Activated CD8-positive, alpha-beta T cell treated with anti-CD3 and anti-CD28 coated beads for 36 hours (primary cell): ENCODE data around the gene HK3. TPM values are rescaled to one million over a fixed set of nuclear protein-coding genes. Genes with fewer than 3 reads are reported as not detected.

Source experiments
- ATAC-seq: fragments of 200-7000 bp; cut with Tn5 transposase; one replicate; pipeline ENCODE4 v1.10.0; 2021; ENCODE audit warnings: mild to moderate bottlenecking, moderate library complexity
- CTCF ChIA-PET: fragments of 350-600 bp; sonication (Branson Sonifier 250); formaldehyde crosslinking; loops from one replicate; lab custom pipeline; 2021; ENCODE audit warnings: antibody characterized with exemption; lab: Charles Lee
- POLR2A ChIA-PET: fragments of 350-600 bp; sonication (Branson Sonifier 250); formaldehyde crosslinking; loops from one replicate; lab custom pipeline; 2021; ENCODE audit warnings: antibody characterized with exemption; lab: Charles Lee
- DNase-seq: peaks from one replicate; pipeline ENCODE4 v3.0.0-alpha.2; 2020
- H3K27ac Mint-ChIP-seq: one replicate; pipeline ENCODE4 v1.8.0; 2021; ENCODE audit warnings: mild to moderate bottlenecking, mixed read lengths
- H3K27me3 Mint-ChIP-seq: one replicate; pipeline ENCODE4 v1.8.0; 2021; ENCODE audit warnings: mixed read lengths
- H3K36me3 Mint-ChIP-seq: one replicate; pipeline ENCODE4 v1.8.0; 2021; ENCODE audit warnings: low read depth, mixed read lengths
- H3K4me1 Mint-ChIP-seq: one replicate; pipeline ENCODE4 v1.8.0; 2021; ENCODE audit warnings: low read depth, mixed read lengths
- H3K4me3 Mint-ChIP-seq: one replicate; pipeline ENCODE4 v1.8.0; 2021; ENCODE audit warnings: mild to moderate bottlenecking, moderate library complexity, mixed read lengths
- H3K9me3 Mint-ChIP-seq: one replicate; pipeline ENCODE4 v1.8.0; 2021; ENCODE audit warnings: mixed read lengths
- intact Hi-C: fragments of 100-400 bp; cut with micrococcal nuclease; formaldehyde crosslinking; loops from one replicate; pipeline ENCODE4 v1.10.0; 2022
- total RNA-seq, 2 experiments: library from RNA; stranded (reverse); gene quantifications; one replicate each; pipeline ENCODE4 v1.2.3, GENCODE V29; 2021
- TF ChIP-seq, protein P1 (sequence below): fragments of 200-600 bp; IDR thresholded peaks from one replicate; pipeline ENCODE4 v1.8.0; 2022; ENCODE audit warnings: antibody characterized with exemption, mild to moderate bottlenecking

Gene HK3
- total RNA-seq, 2 experiments from 2014 or later: not detected

DNA sequence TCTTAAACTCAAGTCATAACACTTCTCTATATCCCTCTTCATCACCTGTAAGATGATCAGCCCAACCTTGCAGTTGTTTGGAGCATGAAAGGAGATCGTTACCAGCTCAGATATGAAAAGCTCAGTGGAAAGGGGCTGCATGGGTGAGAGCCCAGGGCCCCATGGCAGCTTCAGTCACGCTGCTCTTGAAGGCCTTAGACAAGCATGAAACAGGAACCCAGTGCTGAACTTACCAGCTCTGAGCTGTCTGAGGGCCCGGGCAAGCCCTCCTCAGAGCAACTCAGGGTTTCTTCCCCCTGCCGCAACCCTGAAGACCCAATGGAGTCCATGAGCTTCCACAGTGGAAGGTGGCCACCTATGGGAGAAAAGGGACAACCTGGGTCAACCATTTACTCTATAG, 3.3 kb downstream of the HK3 start:
- ChIA-PET POLR2A (no interaction called here), CTCF (interaction anchor here (1.6 kb wide), 1 partner anchor 235 kb away, joined by 5 read pairs; no protein-coding TSS in a partner anchor)
- Mint-ChIP-seq H3K4me1 (peaks cover 8% of the 10 kb centered on the region), H3K9me3 (no peaks in the 10 kb centered on the region), H3K36me3 (peaks cover 3% of the 10 kb centered on the region), H3K4me3 (no peak overlapping the region), H3K27me3 (peaks cover 2% of the 10 kb centered on the region), H3K27ac (no peak overlapping the region)
- ATAC-seq (no peak), DNase-seq (no peak)
- intact Hi-C loops: no loop called here
- TF ChIP-seq, protein P1, sequence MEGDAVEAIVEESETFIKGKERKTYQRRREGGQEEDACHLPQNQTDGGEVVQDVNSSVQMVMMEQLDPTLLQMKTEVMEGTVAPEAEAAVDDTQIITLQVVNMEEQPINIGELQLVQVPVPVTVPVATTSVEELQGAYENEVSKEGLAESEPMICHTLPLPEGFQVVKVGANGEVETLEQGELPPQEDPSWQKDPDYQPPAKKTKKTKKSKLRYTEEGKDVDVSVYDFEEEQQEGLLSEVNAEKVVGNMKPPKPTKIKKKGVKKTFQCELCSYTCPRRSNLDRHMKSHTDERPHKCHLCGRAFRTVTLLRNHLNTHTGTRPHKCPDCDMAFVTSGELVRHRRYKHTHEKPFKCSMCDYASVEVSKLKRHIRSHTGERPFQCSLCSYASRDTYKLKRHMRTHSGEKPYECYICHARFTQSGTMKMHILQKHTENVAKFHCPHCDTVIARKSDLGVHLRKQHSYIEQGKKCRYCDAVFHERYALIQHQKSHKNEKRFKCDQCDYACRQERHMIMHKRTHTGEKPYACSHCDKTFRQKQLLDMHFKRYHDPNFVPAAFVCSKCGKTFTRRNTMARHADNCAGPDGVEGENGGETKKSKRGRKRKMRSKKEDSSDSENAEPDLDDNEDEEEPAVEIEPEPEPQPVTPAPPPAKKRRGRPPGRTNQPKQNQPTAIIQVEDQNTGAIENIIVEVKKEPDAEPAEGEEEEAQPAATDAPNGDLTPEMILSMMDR: no peak

DNA sequence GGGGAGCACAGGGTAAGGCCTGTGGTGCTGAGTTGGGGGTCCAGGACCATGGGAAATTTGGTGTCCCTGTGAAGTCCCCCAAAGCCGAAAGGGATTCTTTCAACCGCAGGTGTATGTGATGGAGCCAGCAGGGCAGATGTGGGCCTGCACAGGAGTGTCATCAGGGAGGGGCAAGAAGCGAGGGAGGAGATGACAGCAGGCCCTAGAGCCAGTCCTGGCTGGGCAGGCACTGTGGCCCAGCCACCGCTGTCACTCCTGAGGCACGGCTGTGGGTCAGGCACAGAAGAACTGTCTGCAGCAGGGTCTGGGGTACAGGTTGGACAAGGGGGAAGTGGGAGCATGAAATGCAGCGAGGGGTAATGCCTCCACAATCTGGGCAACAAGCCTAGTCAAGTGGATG, 4.8 kb downstream of the HK3 start:
- H3K4me3 Mint-ChIP-seq: no peak overlapping the region
- H3K4me1 Mint-ChIP-seq: peaks cover 2% of the 10 kb centered on the region
- H3K36me3 Mint-ChIP-seq: no peaks in the 10 kb centered on the region
- no peak for ATAC-seq
- H3K27ac Mint-ChIP-seq: no peak overlapping the region
- H3K9me3 Mint-ChIP-seq: no peaks in the 10 kb centered on the region
- ChIA-PET CTCF (no interaction called here), POLR2A (no interaction called here)
- peaks cover 4% of the 10 kb centered on the region for H3K27me3 Mint-ChIP-seq
- intact Hi-C loops: no loop called here
- DNase-seq: no peak
- TF ChIP-seq, protein P1: no peak

DNA sequence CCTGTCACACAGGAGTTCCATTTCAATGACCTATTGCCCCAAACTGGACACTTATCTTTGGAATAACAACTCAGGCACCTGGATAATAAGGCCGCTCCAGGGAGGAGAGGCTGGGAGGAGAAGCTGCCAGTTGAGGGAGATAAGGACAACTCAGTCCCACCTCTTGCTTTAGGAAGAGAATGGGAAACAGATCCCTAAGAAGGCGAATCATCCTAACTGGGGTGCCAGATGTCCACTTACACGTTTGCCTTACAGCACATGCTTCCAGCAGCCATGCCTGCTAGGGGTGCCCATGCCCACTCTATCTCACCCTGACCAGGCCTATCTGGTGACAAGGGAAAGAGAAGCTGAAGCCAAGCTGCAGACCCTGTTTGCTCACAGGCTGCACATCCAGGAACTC, 6.5 kb downstream of the HK3 start:
- Mint-ChIP-seq H3K9me3 (no peaks in the 10 kb centered on the region), H3K4me3 (no peak overlapping the region), H3K27ac (no peak overlapping the region), H3K36me3 (no peaks in the 10 kb centered on the region), H3K27me3 (peaks cover 4% of the 10 kb centered on the region), H3K4me1 (no peaks in the 10 kb centered on the region)
- ATAC-seq (no peak), DNase-seq (no peak)
- intact Hi-C loops: no loop called here
- CTCF ChIA-PET: interaction anchor here (0.8 kb wide), 1 partner anchor 9 kb away, joined by 3 read pairs; no protein-coding TSS in a partner anchor
- TF ChIP-seq, protein P1: no peak
- POLR2A ChIA-PET: interaction anchor here (0.8 kb wide), 1 partner anchor 46 kb away, joined by 3 read pairs; no protein-coding TSS in a partner anchor

DNA sequence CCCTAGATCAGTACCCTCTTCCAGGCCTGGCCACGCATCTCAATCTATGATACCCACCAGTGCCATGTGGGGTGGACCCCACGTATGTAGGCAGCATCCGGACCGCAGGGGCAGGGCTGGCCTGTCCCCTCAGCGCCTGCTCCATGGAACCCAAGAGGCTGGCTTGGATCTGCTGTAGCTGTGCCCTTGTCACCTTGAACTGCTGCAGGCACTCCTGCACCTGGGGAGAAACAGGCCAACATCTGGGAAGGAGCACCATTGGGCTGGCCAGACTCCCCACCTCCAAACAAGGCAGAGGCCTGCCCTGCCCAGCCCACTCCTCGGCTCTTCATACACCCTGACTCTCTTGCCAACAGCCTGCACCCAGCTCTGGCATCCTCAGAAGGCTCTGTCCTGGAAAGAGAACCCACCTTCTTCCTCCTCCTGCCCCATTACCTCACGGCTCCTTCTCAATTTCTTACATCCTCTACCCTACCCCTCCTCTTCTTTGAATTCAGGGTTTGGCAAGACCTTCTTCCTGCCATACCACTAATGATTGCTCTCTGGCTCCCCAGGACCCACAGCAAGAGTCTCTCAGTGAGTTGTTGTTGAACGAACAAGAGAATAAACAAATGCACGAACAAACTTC, 7.7 kb downstream of the HK3 start:
- Mint-ChIP-seq H3K27me3 (peaks cover 4% of the 10 kb centered on the region), H3K36me3 (no peaks in the 10 kb centered on the region), H3K9me3 (no peaks in the 10 kb centered on the region), H3K4me1 (no peaks in the 10 kb centered on the region), H3K27ac (no peak overlapping the region), H3K4me3 (no peak overlapping the region)
- ATAC-seq (no peak), DNase-seq (no peak)
- intact Hi-C loops: no loop called here
- ChIA-PET CTCF (interaction anchor here (1.5 kb wide), 1 partner anchor 231 kb away, joined by 3 read pairs; no protein-coding TSS in a partner anchor), POLR2A (interaction anchor here (1.0 kb wide), 1 partner anchor 9 kb away, joined by 3 read pairs; no protein-coding TSS in a partner anchor)
- TF ChIP-seq, protein P1: no peak
